Esophagus squamous epithelium (tissue), 4 donors: ENCODE measurements around the gene FBXL17.

Experiments used
- POLR2A ChIP-seq, 4 donors: fragments of 450-650 bp; IDR thresholded peaks; one replicate each; pipeline ENCODE4 v1.6.1; 2017; ENCODE audit warnings: antibody characterized with exemption in 4 of 4, mild to moderate bottlenecking in 4 of 4, moderate library complexity in 3 of 4
- TF ChIP-seq, protein P1 (sequence below), 6 experiments: fragments of 450-650 bp in 4 of 6; fragments of 200-600 bp in 2 of 6; sonication (generic) in 2 of 6; IDR thresholded peaks; one replicate each; pipeline ENCODE4 v1.5.1; 2016 to 2019; ENCODE audit warnings: antibody characterized with exemption in 6 of 6, mild to moderate bottlenecking in 4 of 6, moderate library complexity in 4 of 6

DNA sequence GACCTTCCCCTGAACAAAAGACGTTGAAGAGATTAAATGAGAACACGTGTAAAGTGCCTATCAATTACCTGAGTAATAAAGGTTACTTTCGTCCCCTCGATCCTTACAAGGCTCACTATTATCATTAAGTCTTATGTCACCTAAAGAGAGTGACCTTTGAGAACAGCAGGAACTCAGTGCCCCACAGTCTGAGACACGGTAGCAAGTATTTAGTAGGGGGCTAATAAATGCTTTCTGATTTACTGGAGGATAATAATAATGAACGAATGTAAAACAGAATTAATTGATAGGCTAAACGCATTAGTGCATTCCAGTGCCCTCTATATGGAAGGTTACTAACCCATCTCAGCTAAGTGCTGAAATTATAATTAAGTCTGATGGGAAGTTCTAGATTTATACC is 199.9 kb downstream of the FBXL17 start:
- TF ChIP-seq, protein P1, sequence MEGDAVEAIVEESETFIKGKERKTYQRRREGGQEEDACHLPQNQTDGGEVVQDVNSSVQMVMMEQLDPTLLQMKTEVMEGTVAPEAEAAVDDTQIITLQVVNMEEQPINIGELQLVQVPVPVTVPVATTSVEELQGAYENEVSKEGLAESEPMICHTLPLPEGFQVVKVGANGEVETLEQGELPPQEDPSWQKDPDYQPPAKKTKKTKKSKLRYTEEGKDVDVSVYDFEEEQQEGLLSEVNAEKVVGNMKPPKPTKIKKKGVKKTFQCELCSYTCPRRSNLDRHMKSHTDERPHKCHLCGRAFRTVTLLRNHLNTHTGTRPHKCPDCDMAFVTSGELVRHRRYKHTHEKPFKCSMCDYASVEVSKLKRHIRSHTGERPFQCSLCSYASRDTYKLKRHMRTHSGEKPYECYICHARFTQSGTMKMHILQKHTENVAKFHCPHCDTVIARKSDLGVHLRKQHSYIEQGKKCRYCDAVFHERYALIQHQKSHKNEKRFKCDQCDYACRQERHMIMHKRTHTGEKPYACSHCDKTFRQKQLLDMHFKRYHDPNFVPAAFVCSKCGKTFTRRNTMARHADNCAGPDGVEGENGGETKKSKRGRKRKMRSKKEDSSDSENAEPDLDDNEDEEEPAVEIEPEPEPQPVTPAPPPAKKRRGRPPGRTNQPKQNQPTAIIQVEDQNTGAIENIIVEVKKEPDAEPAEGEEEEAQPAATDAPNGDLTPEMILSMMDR (IDR thresholded peaks at IDR 0.05): no peak
- no peak for TF ChIP-seq POLR2A (IDR thresholded peaks at IDR 0.05)
